Esophagus muscularis mucosa (tissue), 4 donors: ENCODE data around the gene PIR. TPM values are rescaled to one million over a fixed set of nuclear protein-coding genes. Genes with fewer than 3 reads are reported as not detected.
A peak's percentile ranks its signal among the peaks of the same experiment; 100 is the strongest.

Experiments used
- DNase-seq: peaks from one replicate; pipeline ENCODE4 v3.0.0-alpha.2; 2017; ENCODE audit errors: extremely low spot score
- H3K27ac ChIP-seq, 4 donors: fragments of 200-600 bp; sonication (generic); replicated peaks in 1 of 4; 1 replicate in 3 of 4; 2 replicates in 1 of 4; pipeline ENCODE4 v1.5.1; 2016 to 2019; ENCODE audit warnings: mild to moderate bottlenecking in 1 of 4
- H3K27me3 ChIP-seq, 4 donors: fragments of 200-600 bp; sonication (generic); one replicate each; pipeline versions ENCODE4 v1.5.1 to v1.6.0; 2016 to 2019
- H3K36me3 ChIP-seq, 4 donors: fragments of 200-600 bp; sonication (generic); one replicate each; pipeline ENCODE4 v1.5.1; 2016 to 2019
- H3K4me1 ChIP-seq, 4 donors: fragments of 200-600 bp; sonication (generic); one replicate each; pipeline ENCODE4 v1.5.1; 2016 to 2019
- H3K4me3 ChIP-seq, 4 donors: fragments of 200-600 bp; sonication (generic); 1 replicate in 2 of 4; 2 replicates in 2 of 4; pipeline ENCODE4 v1.5.1; 2016 to 2019; ENCODE audit warnings: mild to moderate bottlenecking in 4 of 4, moderate library complexity in 1 of 4
- H3K9me3 ChIP-seq, 4 donors: fragments of 200-600 bp; sonication (generic); 1 replicate in 3 of 4; 2 replicates in 1 of 4; pipeline ENCODE4 v1.5.1; 2016 to 2019
- EP300 ChIP-seq: sonication (generic); formaldehyde crosslinking; IDR thresholded peaks from one replicate; pipeline ENCODE4 v1.6.1; 2017; ENCODE audit warnings: antibody characterized with exemption
- POLR2A ChIP-seq: fragments of 450-650 bp; IDR thresholded peaks from one replicate; pipeline ENCODE4 v1.6.1; 2017; ENCODE audit warnings: antibody characterized with exemption, moderate library complexity, mild to moderate bottlenecking, low read depth
- POLR2AphosphoS5 ChIP-seq, 2 donors: sonication (generic); formaldehyde crosslinking; IDR thresholded peaks; one replicate each; pipeline ENCODE4 v1.6.1; 2017; ENCODE audit warnings: antibody characterized with exemption in 2 of 2
- WGBS: methylation state at CpG from one replicate; pipeline ENCODE4 v1.1.5; 2018; 5-methylcytosine and 5-hydroxymethylcytosine counted together
- intact Hi-C: fragments of 100-400 bp; cut with DNase I; formaldehyde crosslinking; loops from one replicate; pipeline ENCODE4 v1.15.1; 2023
- total RNA-seq, 4 donors: library from RNA; depleted of rRNA; stranded (reverse); fragments of >200 nt; gene quantifications; one replicate each; pipeline versions ENCODE4 v1.1.0 to v1.2.1, GENCODE V29; 2016
- TF ChIP-seq, protein P1 (sequence below), 3 experiments: fragments of 200-600 bp in 2 of 3; fragments of 450-650 bp in 1 of 3; sonication (generic) in 2 of 3; IDR thresholded peaks; one replicate each; pipeline ENCODE4 v1.5.1; 2017 to 2019; ENCODE audit warnings: antibody characterized with exemption in 3 of 3, mild to moderate bottlenecking in 2 of 3, moderate library complexity in 1 of 3

Gene PIR
- total RNA-seq, 4 donors from 2014 or later: 12.1 to 24.9 (median 19.3) TPM

DNA sequence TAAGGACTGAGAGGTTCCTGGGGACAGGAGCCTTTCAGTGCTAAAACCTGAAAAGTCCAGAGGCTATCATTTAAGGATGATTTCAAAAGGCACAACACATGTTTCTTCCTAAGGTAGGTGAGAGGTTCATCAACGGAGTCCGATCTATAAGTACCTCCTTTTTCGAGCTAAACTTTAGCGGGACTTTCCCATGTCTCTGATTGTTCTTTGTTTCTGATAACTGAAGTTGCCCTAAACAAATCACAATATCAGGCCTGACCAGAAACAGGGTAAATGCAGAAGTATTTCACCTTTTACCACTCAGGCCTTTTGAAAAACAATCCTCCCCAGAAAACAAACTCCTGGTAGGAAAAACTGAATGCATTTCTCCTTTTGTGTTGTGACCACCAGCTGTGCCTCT, 17.6 kb downstream of the PIR start:
- Histone ChIP-seq H3K9me3 (no peaks in the 10 kb centered on the region), H3K27ac (no peak overlapping the region), H3K4me3 (no peak overlapping the region), H3K4me1 (no peaks in the 10 kb centered on the region), H3K27me3 (no peaks in the 10 kb centered on the region), H3K36me3 (peaks cover 0 to 11% (median 4%) of the 10 kb centered on the region in 4 donors)
- 83% methylated on average over 4 of the region's 4 CpGs for WGBS
- intact Hi-C loops: no loop called here
- DNase-seq: no peak
- TF ChIP-seq, protein P1, sequence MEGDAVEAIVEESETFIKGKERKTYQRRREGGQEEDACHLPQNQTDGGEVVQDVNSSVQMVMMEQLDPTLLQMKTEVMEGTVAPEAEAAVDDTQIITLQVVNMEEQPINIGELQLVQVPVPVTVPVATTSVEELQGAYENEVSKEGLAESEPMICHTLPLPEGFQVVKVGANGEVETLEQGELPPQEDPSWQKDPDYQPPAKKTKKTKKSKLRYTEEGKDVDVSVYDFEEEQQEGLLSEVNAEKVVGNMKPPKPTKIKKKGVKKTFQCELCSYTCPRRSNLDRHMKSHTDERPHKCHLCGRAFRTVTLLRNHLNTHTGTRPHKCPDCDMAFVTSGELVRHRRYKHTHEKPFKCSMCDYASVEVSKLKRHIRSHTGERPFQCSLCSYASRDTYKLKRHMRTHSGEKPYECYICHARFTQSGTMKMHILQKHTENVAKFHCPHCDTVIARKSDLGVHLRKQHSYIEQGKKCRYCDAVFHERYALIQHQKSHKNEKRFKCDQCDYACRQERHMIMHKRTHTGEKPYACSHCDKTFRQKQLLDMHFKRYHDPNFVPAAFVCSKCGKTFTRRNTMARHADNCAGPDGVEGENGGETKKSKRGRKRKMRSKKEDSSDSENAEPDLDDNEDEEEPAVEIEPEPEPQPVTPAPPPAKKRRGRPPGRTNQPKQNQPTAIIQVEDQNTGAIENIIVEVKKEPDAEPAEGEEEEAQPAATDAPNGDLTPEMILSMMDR (IDR thresholded peaks at IDR 0.05): no peak
- no peak for TF ChIP-seq POLR2AphosphoS5 (IDR thresholded peaks at IDR 0.05)
- no peak for TF ChIP-seq EP300
- TF ChIP-seq POLR2A: no peak

- 79% methylated on average over 5 of the region's 5 CpGs for WGBS
- H3K27ac ChIP-seq: no peak overlapping the region
Observed at GRCh38 chrX:15475021-15475420, 18.1 kb downstream of the PIR start.

DNA sequence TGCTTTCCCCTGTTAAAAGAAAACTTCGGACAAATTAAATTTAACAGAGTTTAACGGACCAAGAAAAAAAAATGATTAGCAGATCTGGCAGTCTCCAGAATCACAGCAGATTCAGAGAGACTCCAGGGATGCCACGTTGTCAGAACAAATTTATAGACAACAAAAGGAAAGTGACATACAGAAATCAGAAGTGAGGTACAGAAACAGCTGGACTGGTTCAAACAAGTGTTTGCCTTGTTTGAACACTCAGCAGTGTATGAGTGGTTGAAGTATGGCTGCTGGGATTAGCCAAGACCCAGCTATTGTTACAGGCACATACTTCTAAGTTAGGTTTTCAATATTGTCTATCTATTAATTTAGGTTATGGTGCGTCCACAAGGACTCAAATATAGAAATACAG, 19.1 kb downstream of the PIR start:
- peaks cover 0 to 8% (median 3%) of the 10 kb centered on the region in 4 donors for H3K36me3 ChIP-seq
- H3K4me1 ChIP-seq: no peaks in the 10 kb centered on the region
- H3K27me3 ChIP-seq: no peaks in the 10 kb centered on the region
- TF ChIP-seq, protein P1 (IDR thresholded peaks at IDR 0.05): no peak
- no peak for TF ChIP-seq EP300
- no peak for TF ChIP-seq POLR2A
- TF ChIP-seq POLR2AphosphoS5 (IDR thresholded peaks at IDR 0.05): no peak
- no peak overlapping the region for H3K27ac ChIP-seq
- no peak for DNase-seq
- no peaks in the 10 kb centered on the region for H3K9me3 ChIP-seq
- intact Hi-C loops: loop anchor here (5.0 kb wide), 1 partner anchor 88 kb away; no protein-coding TSS in a partner anchor
- 80% methylated on average over 4 of the region's 4 CpGs for WGBS
- H3K4me3 ChIP-seq: no peak overlapping the region

More at GRCh38 chrX:15475021-15475420, 18.1 kb downstream of the PIR start:
- H3K9me3 ChIP-seq: no peaks in the 10 kb centered on the region
- intact Hi-C loops: no loop called here
- H3K4me3 ChIP-seq: no peak overlapping the region
- no peak for DNase-seq
- no peaks in the 10 kb centered on the region for H3K27me3 ChIP-seq
- H3K36me3 ChIP-seq: peaks cover 0 to 11% (median 4%) of the 10 kb centered on the region in 4 donors
- H3K4me1 ChIP-seq: no peaks in the 10 kb centered on the region
- TF ChIP-seq EP300 (no peak), POLR2A (no peak), POLR2AphosphoS5 (IDR thresholded peaks at IDR 0.05) (no peak)
- TF ChIP-seq, protein P1 (IDR thresholded peaks at IDR 0.05): no peak

- Histone ChIP-seq H3K27me3 (no peaks in the 10 kb centered on the region), H3K4me1 (peaks cover 0 to 5% (median 0%) of the 10 kb centered on the region in 4 donors), H3K36me3 (no peaks in the 10 kb centered on the region), H3K27ac (no peak overlapping the region), H3K4me3 (no peak overlapping the region), H3K9me3 (no peaks in the 10 kb centered on the region)
- DNase-seq: no peak
- intact Hi-C loops: loop anchor here (5.0 kb wide), 1 partner anchor 90 kb away; no protein-coding TSS in a partner anchor
- TF ChIP-seq EP300: no peak
- TF ChIP-seq, protein P1 (IDR thresholded peaks at IDR 0.05): no peak
- TF ChIP-seq POLR2AphosphoS5 (IDR thresholded peaks at IDR 0.05): no peak
Observed at GRCh38 chrX:15472531-15472930, 20.6 kb downstream of the PIR start.

DNA sequence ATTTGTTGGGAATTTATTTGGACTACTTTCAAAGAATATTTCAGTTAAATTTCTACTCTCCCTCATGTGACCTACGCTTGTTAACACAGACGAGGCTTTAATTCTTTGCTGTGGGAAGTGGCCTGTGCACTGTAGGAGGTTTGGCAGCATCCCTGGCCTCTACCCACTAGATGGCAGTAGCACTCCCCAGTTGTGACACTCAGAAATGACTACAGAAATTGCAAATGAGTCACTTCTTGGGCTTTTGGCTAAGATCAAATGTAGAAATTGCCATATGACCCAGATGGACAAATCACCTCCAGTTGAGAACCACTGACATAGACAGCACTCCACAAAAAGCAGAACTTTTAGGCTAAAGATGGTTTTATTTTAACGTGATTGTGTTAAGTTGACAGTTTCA, 22.1 kb downstream of the PIR start:
- no peak for DNase-seq
- no peaks in the 10 kb centered on the region for H3K36me3 ChIP-seq
- no peak overlapping the region for H3K27ac ChIP-seq
- WGBS: 26% methylated on average over 3 of the region's 3 CpGs
- H3K4me3 ChIP-seq: no peak overlapping the region
- intact Hi-C loops: loop anchor here (5.0 kb wide), 1 partner anchor 91 kb away; no protein-coding TSS in a partner anchor
- no peaks in the 10 kb centered on the region for H3K9me3 ChIP-seq
- H3K27me3 ChIP-seq: no peaks in the 10 kb centered on the region
- TF ChIP-seq, protein P1 (IDR thresholded peaks at IDR 0.05): peak; percentile 67 to 71 (median 69)
- no peak for TF ChIP-seq EP300
- peaks cover 0 to 5% (median 0%) of the 10 kb centered on the region in 4 donors for H3K4me1 ChIP-seq
